Activated naive CD4-positive, alpha-beta T cell treated with anti-CD3 and anti-CD28 coated beads for 36 hours (primary cell): ENCODE data around the gene ACTG2. TPM values are rescaled to one million over a fixed set of nuclear protein-coding genes. Genes with fewer than 3 reads are reported as not detected.
"Not testable (repeated sequence)": the region's sequence is repeated elsewhere in the genome, so short reads cannot be mapped to it uniquely, and the experiment has no call there.

Experiments used
- CTCF ChIA-PET: fragments of 350-600 bp; sonication (Branson Sonifier 250); formaldehyde crosslinking; loops from one replicate; lab custom pipeline; 2021; ENCODE audit warnings: antibody characterized with exemption; lab: Charles Lee
- DNase-seq: peaks from one replicate; pipeline ENCODE4 v3.0.0-alpha.2; 2020
- H3K27ac Mint-ChIP-seq: one replicate; pipeline ENCODE4 v1.8.0; 2021; ENCODE audit warnings: mild to moderate bottlenecking, mixed read lengths
- H3K27me3 Mint-ChIP-seq: one replicate; pipeline ENCODE4 v1.8.0; 2021; ENCODE audit warnings: low read depth, mixed read lengths
- H3K36me3 Mint-ChIP-seq: one replicate; pipeline ENCODE4 v1.8.0; 2021; ENCODE audit warnings: low read depth, mixed read lengths
- H3K4me1 Mint-ChIP-seq: one replicate; pipeline ENCODE4 v1.8.0; 2021; ENCODE audit warnings: low read depth, mixed read lengths
- H3K4me3 Mint-ChIP-seq: one replicate; pipeline ENCODE4 v1.8.0; 2021; ENCODE audit warnings: mild to moderate bottlenecking, moderate library complexity, mixed read lengths
- H3K9me3 Mint-ChIP-seq: one replicate; pipeline ENCODE4 v1.8.0; 2021; ENCODE audit warnings: mixed read lengths
- intact Hi-C: fragments of 100-400 bp; cut with micrococcal nuclease; formaldehyde crosslinking; loops from one replicate; pipeline ENCODE4 v1.15.1; 2023
- total RNA-seq, 2 experiments: library from RNA; stranded (reverse); gene quantifications; one replicate each; pipeline ENCODE4 v1.2.3, GENCODE V29; 2021

Gene ACTG2
- total RNA-seq, 2 experiments from 2014 or later = not detected

GRCh38 chr2:73928963-73929347, 36.1 kb downstream of the ACTG2 start:
- H3K4me1 Mint-ChIP-seq = peaks cover 67% of the 10 kb centered on the region
- peaks cover 17% of the 10 kb centered on the region for H3K36me3 Mint-ChIP-seq
- CTCF ChIA-PET = interaction anchor here (1.2 to 1.3 kb wide), 2 partner anchors 59 to 100 kb away, joined by 3 to 4 read pairs; partner anchors contain the start of gene STAMBP
- DNase-seq = no peak
- intact Hi-C loops = loop anchor here (5.0 kb wide), 3 partner anchors 528 to 1033 kb away; partner anchors contain the start of genes ALMS1, INO80B and WBP1
- no peaks in the 10 kb centered on the region for H3K27me3 Mint-ChIP-seq
- peak overlapping the region; percentile 69 for H3K4me3 Mint-ChIP-seq
- H3K27ac Mint-ChIP-seq = peak overlapping the region; percentile 46
- no peaks in the 10 kb centered on the region for H3K9me3 Mint-ChIP-seq

- Mint-ChIP-seq H3K9me3 (no peaks in the 10 kb centered on the region), H3K4me1 (peaks cover 70% of the 10 kb centered on the region), H3K4me3 (no peak overlapping the region), H3K36me3 (peaks cover 18% of the 10 kb centered on the region), H3K27me3 (no peaks in the 10 kb centered on the region), H3K27ac (no peak overlapping the region)
- DNase-seq = no peak
- intact Hi-C loops = loop anchor here (5.0 kb wide), 1 partner anchor 462 kb away; no protein-coding TSS in a partner anchor
- CTCF ChIA-PET = interaction anchor here (1.2 kb wide), 1 partner anchor 9 kb away, joined by 3 read pairs; no protein-coding TSS in a partner anchor
Measured at GRCh38 chr2:73930386-73930785, 37.6 kb downstream of the ACTG2 start.

- intact Hi-C loops = loop anchor here (1.0 to 5.0 kb wide), 2 partner anchors 7 to 460 kb away; no protein-coding TSS in a partner anchor
- CTCF ChIA-PET = interaction anchor here (0.6 to 1.7 kb wide), 5 partner anchors 23 to 248 kb away, joined by 3 to 7 read pairs (median 3); no protein-coding TSS in a partner anchor
- peak overlapping the region; percentile 12 for H3K4me3 Mint-ChIP-seq
- H3K4me1 Mint-ChIP-seq = peaks cover 75% of the 10 kb centered on the region
- peak overlapping the region; percentile 82 for H3K27ac Mint-ChIP-seq
- peaks cover 19% of the 10 kb centered on the region for H3K36me3 Mint-ChIP-seq
- H3K9me3 Mint-ChIP-seq = no peaks in the 10 kb centered on the region
- H3K27me3 Mint-ChIP-seq = no peaks in the 10 kb centered on the region
- DNase-seq = peak; percentile 74
Measured at GRCh38 chr2:73931531-73932500, 39.0 kb downstream of the ACTG2 start.

GRCh38 chr2:73933194-73933593, 40.4 kb downstream of the ACTG2 start:
- no peak for DNase-seq
- Mint-ChIP-seq H3K27ac (peak overlapping the region; percentile 82), H3K27me3 (no peaks in the 10 kb centered on the region), H3K4me1 (peaks cover 84% of the 10 kb centered on the region), H3K9me3 (no peaks in the 10 kb centered on the region), H3K4me3 (no peak overlapping the region), H3K36me3 (peaks cover 25% of the 10 kb centered on the region)
- intact Hi-C loops = loop anchor here (5.0 kb wide), 1 partner anchor 459 kb away; no protein-coding TSS in a partner anchor
- CTCF ChIA-PET = interaction anchor here (0.6 to 1.7 kb wide), 3 partner anchors 24 to 214 kb away, joined by 3 to 7 read pairs (median 3); partner anchors contain the start of gene BOLA3

GRCh38 chr2:73935641-73936040, 42.8 kb downstream of the ACTG2 start:
- CTCF ChIA-PET = interaction anchor here (1.2 kb wide), 1 partner anchor 28 kb away, joined by 3 read pairs; no protein-coding TSS in a partner anchor
- Mint-ChIP-seq H3K27ac (no peak overlapping the region), H3K4me3 (no peak overlapping the region), H3K4me1 (peaks cover 88% of the 10 kb centered on the region), H3K9me3 (no peaks in the 10 kb centered on the region), H3K36me3 (peaks cover 31% of the 10 kb centered on the region), H3K27me3 (no peaks in the 10 kb centered on the region)
- intact Hi-C loops = no loop called here
- DNase-seq = no peak

- Mint-ChIP-seq H3K27ac (no peak overlapping the region), H3K27me3 (no peaks in the 10 kb centered on the region), H3K4me1 (peaks cover 84% of the 10 kb centered on the region), H3K36me3 (peaks cover 32% of the 10 kb centered on the region), H3K4me3 (no peak overlapping the region), H3K9me3 (no peaks in the 10 kb centered on the region)
- DNase-seq = no peak
- intact Hi-C loops = no loop called here
- CTCF ChIA-PET = interaction anchor here (0.9 to 1.9 kb wide), 4 partner anchors 12 to 110 kb away, joined by 3 to 5 read pairs (median 4); partner anchors contain the start of gene STAMBP
Measured at GRCh38 chr2:73937103-73937885, 44.5 kb downstream of the ACTG2 start.

GRCh38 chr2:73937899-73938298, 45.1 kb downstream of the ACTG2 start:
- peaks cover 33% of the 10 kb centered on the region for H3K36me3 Mint-ChIP-seq
- no peaks in the 10 kb centered on the region for H3K27me3 Mint-ChIP-seq
- CTCF ChIA-PET = interaction anchor here (0.6 to 1.9 kb wide), 3 partner anchors 45 to 138 kb away, joined by 4 to 5 read pairs (median 5); no protein-coding TSS in a partner anchor
- intact Hi-C loops = no loop called here
- DNase-seq = no peak
- no peaks in the 10 kb centered on the region for H3K9me3 Mint-ChIP-seq
- no peak overlapping the region for H3K27ac Mint-ChIP-seq
- H3K4me1 Mint-ChIP-seq = peaks cover 84% of the 10 kb centered on the region
- H3K4me3 Mint-ChIP-seq = no peak overlapping the region

GRCh38 chr2:73938718-73939352, 46.0 kb downstream of the ACTG2 start:
- H3K27me3 Mint-ChIP-seq = no peaks in the 10 kb centered on the region
- peak overlapping the region; percentile 76 for H3K27ac Mint-ChIP-seq
- H3K4me3 Mint-ChIP-seq = no peak overlapping the region
- CTCF ChIA-PET = interaction anchor here (0.6 to 1.9 kb wide), 6 partner anchors 32 to 67 kb away, joined by 3 to 5 read pairs (median 3); no protein-coding TSS in a partner anchor
- H3K4me1 Mint-ChIP-seq = peaks cover 82% of the 10 kb centered on the region
- peak; percentile 42 for DNase-seq
- H3K9me3 Mint-ChIP-seq = no peaks in the 10 kb centered on the region
- intact Hi-C loops = loop anchor here (1.0 kb wide), 10 partner anchors 8 to 108 kb away; no protein-coding TSS in a partner anchor
- H3K36me3 Mint-ChIP-seq = peaks cover 33% of the 10 kb centered on the region

GRCh38 chr2:73939419-73939818, 46.6 kb downstream of the ACTG2 start:
- Mint-ChIP-seq H3K4me1 (peaks cover 84% of the 10 kb centered on the region), H3K9me3 (no peaks in the 10 kb centered on the region), H3K27ac (peak overlapping the region; percentile 76), H3K27me3 (no peaks in the 10 kb centered on the region), H3K36me3 (peaks cover 34% of the 10 kb centered on the region), H3K4me3 (no peak overlapping the region)
- CTCF ChIA-PET = interaction anchor here (0.8 to 1.9 kb wide), 5 partner anchors 32 to 56 kb away, joined by 3 to 5 read pairs (median 3); no protein-coding TSS in a partner anchor
- intact Hi-C loops = loop anchor here (1.0 kb wide), 10 partner anchors 8 to 108 kb away; no protein-coding TSS in a partner anchor
- DNase-seq = peak; percentile 76

- H3K9me3 Mint-ChIP-seq, H3K4me3 Mint-ChIP-seq, CTCF ChIA-PET, H3K27me3 Mint-ChIP-seq, DNase-seq, intact Hi-C loops: not testable (repeated sequence)
- Mint-ChIP-seq H3K4me1 (peaks cover 89% of the 10 kb centered on the region), H3K36me3 (peaks cover 40% of the 10 kb centered on the region), H3K27ac (peak overlapping the region; percentile 76)
Measured at GRCh38 chr2:73940066-73940465, 47.3 kb downstream of the ACTG2 start.

GRCh38 chr2:73942664-73943063, 49.9 kb downstream of the ACTG2 start:
- Mint-ChIP-seq H3K27me3 (no peaks in the 10 kb centered on the region), H3K4me1 (peaks cover 88% of the 10 kb centered on the region), H3K4me3 (no peak overlapping the region), H3K36me3 (peaks cover 43% of the 10 kb centered on the region), H3K27ac (peak overlapping the region; percentile 7), H3K9me3 (no peaks in the 10 kb centered on the region)
- intact Hi-C loops = no loop called here
- no peak for DNase-seq
- CTCF ChIA-PET = no interaction called here
